Mesendoderm (in vitro differentiated cells): ENCODE measurements around the gene WDR49.

Source experiments
- DNase-seq: peaks from one replicate; pipeline ENCODE4 v3.0.0; 2013
- H2AK5ac ChIP-seq: 2 replicates; pipeline ENCODE4 v1.6.1; 2013; ENCODE audit warnings: low read length, inconsistent platforms
- H2BK120ac ChIP-seq: 2 replicates; pipeline ENCODE4 v1.6.1; 2013; ENCODE audit warnings: low read depth, mild to moderate bottlenecking, low read length, moderate library complexity, mixed read lengths
- H2BK15ac ChIP-seq: replicated peaks from 2 replicates; pipeline ENCODE4 v1.6.1; 2013; ENCODE audit warnings: low read depth, mild to moderate bottlenecking, moderate library complexity
- H2BK5ac ChIP-seq: 2 replicates; pipeline ENCODE4 v1.6.1; 2013; ENCODE audit warnings: low read length, inconsistent platforms
- H3K18ac ChIP-seq: 2 replicates; pipeline ENCODE4 v1.6.1; 2013; ENCODE audit warnings: mild to moderate bottlenecking, low read length, mixed read lengths
- H3K23ac ChIP-seq: one replicate; pipeline ENCODE4 v1.6.1; 2013; ENCODE audit warnings: low read length
- H3K27ac ChIP-seq: 2 replicates; pipeline ENCODE4 v1.5.1; 2013; ENCODE audit warnings: low read depth, mild to moderate bottlenecking, inconsistent platforms, low read length, moderate library complexity
- H3K27me3 ChIP-seq: 2 replicates; pipeline ENCODE4 v1.6.1; 2013; ENCODE audit warnings: low read length, control low read depth, mild to moderate bottlenecking, inconsistent platforms; ENCODE audit not compliant: insufficient read depth, poor library complexity
- H3K36me3 ChIP-seq: 2 replicates; pipeline ENCODE4 v1.6.1; 2013; ENCODE audit warnings: low read length, inconsistent platforms; ENCODE audit not compliant: control insufficient read depth, insufficient read depth
- H3K4ac ChIP-seq: one replicate; pipeline ENCODE4 v1.6.1; 2013; ENCODE audit warnings: low read depth, mild to moderate bottlenecking, low read length, moderate library complexity
- H3K4me1 ChIP-seq: 2 replicates; pipeline ENCODE4 v1.6.1; 2013; ENCODE audit warnings: low read depth, low read length, inconsistent platforms; ENCODE audit not compliant: control insufficient read depth
- H3K4me2 ChIP-seq: 2 replicates; pipeline ENCODE4 v1.6.1; 2013; ENCODE audit warnings: low read length
- H3K4me3 ChIP-seq: 2 replicates; pipeline ENCODE4 v1.5.1; 2013; ENCODE audit warnings: mild to moderate bottlenecking, low read length
- H3K56ac ChIP-seq: one replicate; pipeline ENCODE4 v1.6.1; 2013; ENCODE audit warnings: low read length
- H3K79me1 ChIP-seq: 2 replicates; pipeline ENCODE4 v1.6.1; 2013; ENCODE audit warnings: low read length, inconsistent platforms
- H3K79me2 ChIP-seq: 2 replicates; pipeline ENCODE4 v1.6.1; 2013; ENCODE audit warnings: mild to moderate bottlenecking, low read length; ENCODE audit not compliant: control insufficient read depth, insufficient read depth
- H3K9ac ChIP-seq: 2 replicates; pipeline ENCODE4 v1.6.1; 2013; ENCODE audit warnings: low read length, inconsistent platforms
- H4K5ac ChIP-seq: one replicate; pipeline ENCODE4 v1.6.1; 2013; ENCODE audit warnings: low read length
- H4K8ac ChIP-seq: one replicate; pipeline ENCODE4 v1.6.1; 2013; ENCODE audit warnings: low read depth, mild to moderate bottlenecking, control low read depth, low read length, moderate library complexity
- WGBS: extraction: QIAGEN DNeasy Blood & Tissue Kit; methylation state at CpG from one replicate; pipeline ENCODE4 v1.1.7; 2013; ENCODE audit warnings: low lambda C conversion rate, missing lambda C conversion rate; ENCODE audit not compliant: insufficient coverage; ENCODE audit errors: extremely low coverage; 5-methylcytosine and 5-hydroxymethylcytosine counted together

WDR49 gene

DNA sequence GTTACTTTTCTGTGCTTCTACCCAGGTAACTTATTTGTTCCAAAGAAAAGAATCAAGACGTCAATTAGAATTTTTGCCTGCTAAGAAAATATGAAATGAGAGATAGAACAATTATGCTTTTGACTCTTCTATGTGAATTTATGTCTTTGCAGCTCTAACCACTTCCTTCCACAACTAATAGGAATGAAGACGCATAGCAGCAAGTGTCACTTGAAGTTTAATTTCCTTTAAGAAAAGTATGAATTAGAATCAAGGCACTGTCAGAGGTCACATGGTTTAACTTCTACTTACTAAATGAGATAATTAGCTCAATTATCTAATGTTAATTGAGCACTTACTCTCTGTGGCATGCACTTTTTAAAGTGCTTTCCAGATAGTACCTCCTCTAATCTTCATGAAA is 3.3 kb downstream of the WDR49 start:
- Histone ChIP-seq H3K9ac (no peak overlapping the region), H3K79me1 (no peaks in the 10 kb centered on the region), H3K18ac (no peak overlapping the region), H2BK5ac (no peak overlapping the region), H4K8ac (no peak overlapping the region), H2BK120ac (no peak overlapping the region), H4K5ac (no peak overlapping the region), H3K27me3 (no peaks in the 10 kb centered on the region), H3K36me3 (no peaks in the 10 kb centered on the region), H2BK15ac (no peak overlapping the region), H3K23ac (no peak overlapping the region), H3K79me2 (no peaks in the 10 kb centered on the region), H3K4me2 (no peak overlapping the region), H3K4me1 (no peaks in the 10 kb centered on the region), H3K4ac (no peak overlapping the region), H3K56ac (no peak overlapping the region), H3K4me3 (no peak overlapping the region), H3K27ac (no peak overlapping the region), H2AK5ac (no peak overlapping the region)
- no peak for DNase-seq
- WGBS, result no CpG with 5 or more reads among the region's 2 CpGs

DNA sequence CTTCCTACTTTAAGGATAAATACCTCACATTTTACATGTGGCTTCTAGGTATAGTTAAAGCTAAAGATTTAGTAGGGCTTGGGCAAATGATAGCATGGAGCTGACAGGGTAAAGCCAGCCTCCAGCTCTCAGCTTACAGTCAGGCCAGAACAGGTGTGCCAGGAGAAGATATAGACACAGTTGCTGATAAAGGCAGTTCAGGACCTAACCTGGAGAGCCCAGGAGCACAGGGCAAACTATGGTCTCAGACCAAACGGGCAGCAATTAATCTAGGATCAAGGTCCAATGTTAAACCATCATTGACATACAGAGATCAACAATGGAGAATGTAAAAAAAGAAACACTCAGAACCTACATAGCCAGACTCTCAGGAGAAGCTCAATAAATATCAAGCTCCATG is 4.0 kb downstream of the WDR49 start:
- no peak overlapping the region for H3K23ac ChIP-seq
- H2BK5ac ChIP-seq, result no peak overlapping the region
- no peak overlapping the region for H3K4me2 ChIP-seq
- no peaks in the 10 kb centered on the region for H3K79me2 ChIP-seq
- no peak overlapping the region for H3K9ac ChIP-seq
- H3K4ac ChIP-seq, result no peak overlapping the region
- no peaks in the 10 kb centered on the region for H3K79me1 ChIP-seq
- H3K27me3 ChIP-seq, result no peaks in the 10 kb centered on the region
- H2AK5ac ChIP-seq, result no peak overlapping the region
- no peak overlapping the region for H3K56ac ChIP-seq
- no peaks in the 10 kb centered on the region for H3K4me1 ChIP-seq
- H3K4me3 ChIP-seq, result no peak overlapping the region
- no peaks in the 10 kb centered on the region for H3K36me3 ChIP-seq
- H3K18ac ChIP-seq, result no peak overlapping the region
- no peak overlapping the region for H2BK120ac ChIP-seq
- no peak overlapping the region for H4K5ac ChIP-seq
- H3K27ac ChIP-seq, result no peak overlapping the region
- DNase-seq, result no peak
- H4K8ac ChIP-seq, result no peak overlapping the region
- H2BK15ac ChIP-seq, result no peak overlapping the region
- no CpG with 5 or more reads among the region's 1 CpG for WGBS

DNA sequence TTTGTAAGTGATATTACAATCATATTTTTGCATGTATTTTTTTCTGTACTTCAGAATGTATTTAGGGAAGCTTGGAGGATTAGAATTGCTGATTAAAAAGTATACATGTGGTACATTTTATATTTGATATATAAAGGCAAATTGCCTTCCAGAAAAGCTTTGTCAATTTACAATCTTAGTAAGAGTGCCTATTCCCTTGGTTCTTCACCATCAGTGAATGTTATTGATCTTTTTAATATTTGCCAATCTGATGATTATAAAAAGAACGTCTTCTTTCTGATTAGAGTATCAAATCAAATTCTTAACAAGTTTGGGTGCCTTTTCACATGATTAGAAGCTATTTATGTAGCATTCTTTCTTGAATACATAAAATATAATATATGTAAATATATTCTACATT is 9.1 kb downstream of the WDR49 start:
- Histone ChIP-seq H3K23ac (no peak overlapping the region), H3K4me2 (no peak overlapping the region), H2BK5ac (no peak overlapping the region), H3K4ac (no peak overlapping the region), H3K4me1 (no peaks in the 10 kb centered on the region), H3K4me3 (no peak overlapping the region), H3K27me3 (no peaks in the 10 kb centered on the region), H3K27ac (no peak overlapping the region), H3K36me3 (no peaks in the 10 kb centered on the region), H4K5ac (no peak overlapping the region), H3K18ac (no peak overlapping the region), H3K9ac (no peak overlapping the region), H2BK15ac (no peak overlapping the region), H4K8ac (no peak overlapping the region), H2AK5ac (no peak overlapping the region), H3K79me1 (no peaks in the 10 kb centered on the region), H3K79me2 (no peaks in the 10 kb centered on the region), H3K56ac (no peak overlapping the region), H2BK120ac (no peak overlapping the region)
- no peak for DNase-seq
- WGBS, result no CpG with 5 or more reads among the region's 1 CpG

DNA sequence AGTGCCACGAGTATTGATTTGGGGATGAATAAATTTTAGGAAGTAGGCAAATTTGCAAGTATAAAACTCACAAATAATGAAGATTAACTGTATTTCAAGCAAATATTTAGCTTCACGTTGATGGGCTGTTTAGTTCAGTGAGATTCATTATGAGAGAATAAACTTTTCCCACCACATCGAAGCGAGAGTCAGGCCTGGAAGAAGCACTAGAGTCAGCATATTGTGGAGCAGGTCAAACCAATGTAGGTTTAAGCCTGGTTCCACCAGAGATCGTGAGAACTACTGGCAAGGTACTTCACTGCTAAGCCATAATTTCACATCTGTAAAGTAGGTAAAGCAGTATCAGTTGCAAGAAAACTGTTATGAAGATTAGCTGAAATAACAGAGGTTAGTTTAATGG is 22.3 kb downstream of the WDR49 start:
- DNase-seq, result no peak
- no peaks in the 10 kb centered on the region for H3K36me3 ChIP-seq
- no peak overlapping the region for H4K5ac ChIP-seq
- no peaks in the 10 kb centered on the region for H3K27me3 ChIP-seq
- no peak overlapping the region for H3K18ac ChIP-seq
- no peak overlapping the region for H3K4me2 ChIP-seq
- H3K27ac ChIP-seq, result no peak overlapping the region
- H3K79me1 ChIP-seq, result no peaks in the 10 kb centered on the region
- H3K4me3 ChIP-seq, result no peak overlapping the region
- no peak overlapping the region for H3K9ac ChIP-seq
- H2BK120ac ChIP-seq, result no peak overlapping the region
- H3K4me1 ChIP-seq, result no peaks in the 10 kb centered on the region
- no peak overlapping the region for H3K23ac ChIP-seq
- no peak overlapping the region for H4K8ac ChIP-seq
- H3K56ac ChIP-seq, result no peak overlapping the region
- no peaks in the 10 kb centered on the region for H3K79me2 ChIP-seq
- H2BK15ac ChIP-seq, result no peak overlapping the region
- no peak overlapping the region for H3K4ac ChIP-seq
- no peak overlapping the region for H2AK5ac ChIP-seq
- WGBS, result no CpG with 5 or more reads among the region's 5 CpGs
- H2BK5ac ChIP-seq, result no peak overlapping the region

DNA sequence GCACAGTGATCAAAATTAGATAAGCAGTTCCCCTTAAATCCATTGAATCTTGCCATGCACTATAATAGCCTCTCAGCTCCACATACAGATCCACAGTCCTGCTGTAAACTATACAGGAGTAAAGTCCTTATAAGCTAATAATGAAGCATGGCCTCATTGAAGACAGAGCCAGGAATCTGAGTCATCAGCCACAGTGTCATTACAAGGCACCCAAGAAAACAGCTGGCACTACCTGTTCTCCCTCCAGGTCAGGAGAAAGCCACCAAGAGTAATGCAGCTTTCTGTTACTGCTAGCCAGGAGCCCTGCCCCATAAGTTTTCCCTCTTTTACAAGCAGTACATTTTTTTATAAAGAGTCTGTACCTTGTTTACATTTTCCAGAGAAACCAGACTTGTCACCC is 27.3 kb downstream of the WDR49 start:
- Histone ChIP-seq H4K5ac (no peak overlapping the region), H3K27me3 (no peaks in the 10 kb centered on the region), H3K79me1 (no peaks in the 10 kb centered on the region), H2BK5ac (no peak overlapping the region), H3K79me2 (no peaks in the 10 kb centered on the region), H3K18ac (no peak overlapping the region), H4K8ac (no peak overlapping the region), H2AK5ac (no peak overlapping the region), H3K23ac (no peak overlapping the region), H3K4me3 (no peak overlapping the region), H2BK120ac (no peak overlapping the region), H3K4ac (no peak overlapping the region), H3K9ac (no peak overlapping the region), H3K36me3 (no peaks in the 10 kb centered on the region), H3K4me2 (no peak overlapping the region), H2BK15ac (no peak overlapping the region), H3K56ac (no peak overlapping the region), H3K4me1 (no peaks in the 10 kb centered on the region), H3K27ac (no peak overlapping the region)
- DNase-seq, result no peak

DNA sequence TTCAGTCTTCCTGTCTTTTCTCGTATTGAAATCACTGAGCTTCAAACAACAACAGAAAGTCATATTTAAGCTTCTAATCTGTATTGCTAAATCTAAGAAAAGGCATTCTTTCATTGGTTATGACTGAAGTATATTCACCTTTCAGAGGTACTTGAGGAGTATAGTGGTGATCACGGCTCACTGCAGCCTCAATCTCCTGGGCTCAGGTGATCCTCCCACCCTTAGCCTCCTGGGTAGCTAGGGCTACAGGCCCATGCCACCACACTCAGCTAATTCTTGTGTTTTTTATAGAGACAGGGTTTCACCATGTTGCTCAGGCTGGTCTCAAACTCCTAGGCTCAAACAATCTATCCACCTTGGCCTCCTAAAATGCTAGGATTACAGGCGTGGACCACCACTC is 38.7 kb downstream of the WDR49 start:
- Histone ChIP-seq H2BK120ac (no peak overlapping the region), H3K79me2 (no peaks in the 10 kb centered on the region), H3K4me1 (no peaks in the 10 kb centered on the region), H3K4me2 (no peak overlapping the region), H2BK15ac (no peak overlapping the region), H2BK5ac (no peak overlapping the region), H4K5ac (no peak overlapping the region), H3K4me3 (no peak overlapping the region), H3K18ac (no peak overlapping the region), H3K56ac (no peak overlapping the region), H3K27me3 (no peaks in the 10 kb centered on the region), H3K4ac (no peak overlapping the region), H3K23ac (no peak overlapping the region), H3K36me3 (no peaks in the 10 kb centered on the region), H3K79me1 (no peaks in the 10 kb centered on the region), H3K27ac (no peak overlapping the region), H2AK5ac (no peak overlapping the region), H4K8ac (no peak overlapping the region), H3K9ac (no peak overlapping the region)
- no peak for DNase-seq
- no CpG with 5 or more reads among the region's 3 CpGs for WGBS
